GM12801 (cell line): ENCODE results near the gene GFI1B.

Experiments
- TF ChIP-seq, protein P1 (sequence below): IDR thresholded peaks from one replicate; pipeline ENCODE4 v1.5.1; 2011; ENCODE audit warnings: control low read depth; ENCODE audit not compliant: insufficient read length; ENCODE audit errors: extremely low read depth

GFI1B gene

DNA sequence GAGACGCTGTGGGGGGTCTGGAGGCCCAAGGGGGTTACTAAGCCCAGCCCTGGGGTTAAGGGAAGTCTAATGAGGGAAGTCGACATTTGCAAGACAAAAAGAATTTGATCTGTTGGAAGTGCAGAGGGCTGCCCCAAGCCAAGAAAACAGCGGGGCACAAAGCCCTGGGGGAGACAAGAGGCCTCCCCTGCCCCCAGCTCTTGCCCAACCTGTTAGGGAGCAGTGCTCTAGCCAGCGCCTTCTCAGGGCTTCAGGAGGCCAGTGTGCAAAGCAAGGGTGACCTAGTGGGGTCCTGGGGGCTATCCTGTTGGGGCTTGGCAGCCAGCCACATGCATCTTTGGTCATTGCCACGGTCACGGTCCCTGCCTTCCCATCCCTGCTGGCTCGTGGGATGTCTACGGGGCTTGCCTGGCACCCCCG, 25.2 kb downstream of the GFI1B start:
- TF ChIP-seq, protein P1, sequence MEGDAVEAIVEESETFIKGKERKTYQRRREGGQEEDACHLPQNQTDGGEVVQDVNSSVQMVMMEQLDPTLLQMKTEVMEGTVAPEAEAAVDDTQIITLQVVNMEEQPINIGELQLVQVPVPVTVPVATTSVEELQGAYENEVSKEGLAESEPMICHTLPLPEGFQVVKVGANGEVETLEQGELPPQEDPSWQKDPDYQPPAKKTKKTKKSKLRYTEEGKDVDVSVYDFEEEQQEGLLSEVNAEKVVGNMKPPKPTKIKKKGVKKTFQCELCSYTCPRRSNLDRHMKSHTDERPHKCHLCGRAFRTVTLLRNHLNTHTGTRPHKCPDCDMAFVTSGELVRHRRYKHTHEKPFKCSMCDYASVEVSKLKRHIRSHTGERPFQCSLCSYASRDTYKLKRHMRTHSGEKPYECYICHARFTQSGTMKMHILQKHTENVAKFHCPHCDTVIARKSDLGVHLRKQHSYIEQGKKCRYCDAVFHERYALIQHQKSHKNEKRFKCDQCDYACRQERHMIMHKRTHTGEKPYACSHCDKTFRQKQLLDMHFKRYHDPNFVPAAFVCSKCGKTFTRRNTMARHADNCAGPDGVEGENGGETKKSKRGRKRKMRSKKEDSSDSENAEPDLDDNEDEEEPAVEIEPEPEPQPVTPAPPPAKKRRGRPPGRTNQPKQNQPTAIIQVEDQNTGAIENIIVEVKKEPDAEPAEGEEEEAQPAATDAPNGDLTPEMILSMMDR: no peak

DNA sequence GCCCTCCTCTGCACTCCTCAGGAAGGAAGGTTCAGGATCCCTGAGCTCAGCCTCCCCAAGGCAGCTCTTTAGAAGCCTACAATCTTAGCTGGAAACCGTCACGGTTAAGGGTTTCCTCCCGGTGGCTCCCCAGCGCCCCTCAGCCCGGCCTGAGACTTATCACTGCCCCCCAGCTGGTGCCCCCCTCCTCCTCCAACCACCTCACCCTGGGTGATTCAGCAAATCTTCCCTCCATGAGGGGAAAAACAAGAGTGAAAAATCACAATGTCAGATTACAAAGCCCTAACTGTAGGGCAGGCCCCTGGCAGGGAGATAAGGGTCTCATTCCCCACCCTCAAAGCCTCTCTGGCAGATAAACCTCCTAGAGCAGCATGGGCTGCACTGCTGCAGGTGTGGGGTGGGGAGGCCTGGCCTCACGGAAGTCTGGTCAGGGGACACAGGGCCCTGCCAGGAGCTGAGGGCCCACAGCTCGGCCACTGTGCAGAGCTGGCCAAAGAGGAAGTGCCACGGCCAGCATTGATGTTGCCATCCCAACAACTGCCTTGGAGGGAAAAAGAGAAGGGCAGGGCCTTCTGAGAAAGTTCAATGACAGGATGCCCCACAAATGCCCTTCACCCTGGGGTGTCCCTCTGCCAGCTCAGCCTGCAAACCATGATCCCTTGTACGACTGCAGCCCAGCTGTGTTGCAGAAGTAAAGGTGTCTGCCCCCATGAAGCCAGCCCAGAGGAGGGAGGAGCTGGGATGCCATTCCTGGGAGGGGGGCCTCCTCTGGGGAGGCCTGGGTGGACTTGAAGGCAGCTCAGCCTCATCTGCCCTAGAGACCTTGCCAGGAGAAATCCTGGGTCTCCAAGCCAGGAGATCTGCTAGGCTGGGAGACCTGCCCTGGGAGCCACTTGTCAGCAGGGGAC, 25.9 kb downstream of the GFI1B start:
- TF ChIP-seq, protein P1: no peak

DNA sequence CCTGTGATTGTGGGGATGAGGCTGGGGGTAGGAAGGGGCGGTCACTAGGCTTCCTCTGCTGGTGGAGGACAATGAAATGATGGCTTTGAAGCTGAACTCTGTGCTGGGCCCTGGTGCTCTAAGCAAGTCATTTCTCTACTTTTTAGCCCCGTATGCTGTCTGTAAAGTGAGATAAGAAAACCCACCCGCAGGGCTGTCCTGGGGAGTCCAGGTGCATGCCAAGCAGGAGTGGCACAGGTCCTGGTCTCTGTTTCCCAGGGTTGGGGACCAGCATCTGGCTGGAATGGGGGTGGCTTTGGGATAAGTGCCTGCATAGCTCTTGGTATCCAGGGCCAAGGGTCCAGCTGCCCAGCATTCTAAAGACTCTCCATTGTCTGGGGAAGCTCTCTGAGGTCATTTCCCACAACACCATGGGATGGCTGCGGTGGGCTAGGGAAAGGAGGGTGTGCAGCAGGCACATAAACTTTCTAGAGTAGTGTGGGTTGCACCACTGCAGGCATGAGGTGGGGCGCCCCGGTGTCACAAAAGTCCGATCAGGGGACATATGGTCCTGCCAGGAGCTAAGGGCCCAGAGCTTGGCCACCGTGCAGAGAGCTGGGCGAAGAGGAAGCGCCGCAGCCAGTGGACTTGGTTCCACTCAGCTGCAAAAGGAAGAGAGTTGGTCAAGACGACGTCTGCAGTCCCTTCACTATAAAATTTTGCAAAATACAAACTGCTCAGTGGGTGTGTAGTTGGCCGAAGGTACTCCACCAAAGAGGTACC, 26.7 kb downstream of the GFI1B start:
- TF ChIP-seq, protein P1: no peak

DNA sequence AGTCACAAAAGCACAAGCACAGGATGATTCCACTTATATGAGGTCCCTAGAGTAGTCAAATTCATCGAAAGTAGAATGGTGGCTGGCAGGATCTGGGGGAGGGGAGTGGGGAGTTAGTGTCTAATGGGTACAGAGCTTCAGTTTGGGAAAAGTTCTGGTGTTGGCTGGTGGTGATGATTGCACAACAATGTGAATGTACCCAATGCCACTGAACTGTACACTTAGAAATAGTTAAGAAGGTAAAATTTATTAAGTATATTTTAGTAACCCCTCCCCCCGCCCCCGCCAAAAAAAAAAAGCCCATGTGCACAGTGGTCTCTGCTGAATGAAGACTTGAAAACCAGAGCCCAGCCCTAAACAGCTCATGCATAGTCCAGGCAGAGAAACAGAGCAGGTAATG, 27.5 kb downstream of the GFI1B start:
- TF ChIP-seq, protein P1: no peak

DNA sequence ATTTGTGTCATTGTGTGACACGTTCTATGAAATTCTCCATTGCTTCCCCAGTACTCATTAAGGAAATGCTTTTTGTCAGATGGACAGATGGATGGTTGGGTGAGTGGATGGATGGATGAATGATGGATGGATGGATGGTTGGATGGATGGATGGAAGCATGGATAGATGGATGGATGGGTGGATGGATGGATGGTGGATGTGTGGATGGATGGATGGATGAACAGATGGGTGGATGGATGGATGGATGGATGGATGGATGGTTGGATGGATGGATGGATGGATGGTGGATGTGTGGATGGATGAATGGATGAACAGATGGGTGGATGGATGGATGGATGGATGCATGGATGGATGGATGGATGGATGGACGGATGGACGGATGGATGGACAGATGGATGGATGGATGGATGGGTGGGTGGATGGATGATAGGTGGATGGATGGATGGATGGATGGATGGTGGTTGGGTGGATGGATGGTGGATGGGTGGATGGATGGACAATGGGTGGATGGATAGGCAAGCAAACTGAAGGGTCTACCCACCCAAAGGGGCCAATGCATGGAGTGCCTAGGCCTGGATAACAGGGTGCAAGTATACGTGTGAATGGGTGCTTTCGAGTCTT, 28.3 kb downstream of the GFI1B start:
- TF ChIP-seq, protein P1: no peak

DNA sequence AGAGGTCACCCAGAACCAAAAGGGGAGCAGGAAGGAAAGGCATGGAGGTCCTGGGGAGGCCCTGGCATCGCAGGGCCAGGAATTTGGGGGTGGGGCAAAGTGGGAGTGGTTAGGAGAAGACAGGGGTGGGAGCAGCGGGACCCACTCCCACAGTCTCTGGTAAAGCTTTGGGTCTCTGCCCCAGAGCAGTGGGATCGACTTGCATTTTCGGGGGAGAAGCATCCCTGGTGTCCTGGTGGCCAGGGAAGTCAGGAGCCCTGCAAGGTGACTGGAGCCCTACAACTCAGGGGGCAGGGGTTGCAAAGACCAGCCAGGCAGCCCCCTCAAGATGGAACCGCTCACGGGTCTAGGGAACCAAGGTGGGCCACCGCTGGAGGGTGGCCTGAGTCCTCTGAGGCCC, 29.9 kb downstream of the GFI1B start:
- TF ChIP-seq, protein P1: no peak

DNA sequence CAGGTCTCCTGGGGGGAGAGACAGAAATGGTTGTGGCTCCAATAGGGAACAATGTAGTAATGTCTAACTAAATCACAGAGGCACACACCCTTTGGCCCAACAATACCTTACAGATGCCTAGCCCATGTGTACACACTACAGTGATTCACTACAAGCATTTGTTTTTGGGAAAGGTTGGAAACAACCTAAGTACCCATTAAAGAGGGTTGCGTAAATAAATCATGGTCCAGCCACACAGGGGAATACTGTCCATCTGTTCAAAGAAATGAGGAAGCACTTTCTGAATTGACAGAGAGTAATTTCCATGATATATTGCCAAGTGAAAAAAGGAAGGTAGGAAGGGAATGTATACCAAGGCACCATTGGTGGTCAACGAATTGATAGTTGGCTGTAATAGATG, 30.3 kb downstream of the GFI1B start:
- TF ChIP-seq, protein P1: no peak
